Transverse colon (tissue), 4 donors: ENCODE results near the gene FBXO8. TPM values are rescaled to one million over a fixed set of nuclear protein-coding genes. Genes with fewer than 3 reads are reported as not detected.

Experiments used
- DNase-seq: peaks from one replicate; pipeline ENCODE4 v3.0.0-alpha.2; 2019
- H3K27ac ChIP-seq, 4 donors: fragments of 200-600 bp; sonication (generic); 2 replicates each; pipeline ENCODE4 v1.5.1; 2016 to 2018; ENCODE audit warnings: inconsistent platforms in 4 of 4
- H3K27me3 ChIP-seq: fragments of 200-600 bp; sonication (generic); 2 replicates; pipeline ENCODE4 v1.5.1; 2017; ENCODE audit warnings: inconsistent platforms
- H3K36me3 ChIP-seq, 4 donors: fragments of 200-600 bp; sonication (generic); 2 replicates each; pipeline ENCODE4 v1.5.1; 2017 to 2019; ENCODE audit warnings: inconsistent platforms in 4 of 4
- H3K4me1 ChIP-seq, 4 donors: fragments of 200-600 bp; sonication (generic); 2 replicates each; pipeline ENCODE4 v1.5.1; 2017 to 2020; ENCODE audit warnings: inconsistent platforms in 4 of 4
- H3K4me3 ChIP-seq, 4 donors: fragments of 200-600 bp; sonication (generic); 1 replicate in 1 of 4; 2 replicates in 3 of 4; pipeline versions ENCODE4 v1.5.1 to v1.6.1; 2017 to 2019; ENCODE audit warnings: inconsistent platforms in 4 of 4
- H3K9me3 ChIP-seq, 2 donors: fragments of 200-600 bp; sonication (generic); 2 replicates each; pipeline ENCODE4 v1.5.1; 2017 to 2019; ENCODE audit warnings: inconsistent platforms in 2 of 2
- CTCF ChIP-seq, 5 experiments: fragments of 200-600 bp in 3 of 5; fragments of 450-650 bp in 2 of 5; sonication (generic) in 3 of 5; IDR thresholded peaks; 1 replicate in 2 of 5; 2 replicates in 3 of 5; pipeline ENCODE4 v1.5.1; 2016 to 2017; ENCODE audit warnings: antibody characterized with exemption in 5 of 5, inconsistent platforms in 3 of 5, mild to moderate bottlenecking in 2 of 5, moderate library complexity in 1 of 5
- EP300 ChIP-seq: sonication (generic); formaldehyde crosslinking; IDR thresholded peaks from one replicate; pipeline ENCODE4 v1.6.1; 2017; ENCODE audit warnings: antibody characterized with exemption, low read depth
- POLR2A ChIP-seq: fragments of 450-650 bp; IDR thresholded peaks from one replicate; pipeline ENCODE4 v1.6.1; 2016; ENCODE audit warnings: antibody characterized with exemption, mild to moderate bottlenecking, moderate library complexity
- POLR2AphosphoS5 ChIP-seq, 3 donors: sonication (generic); formaldehyde crosslinking; IDR thresholded peaks; one replicate each; pipeline ENCODE4 v1.6.1; 2016; ENCODE audit warnings: antibody characterized with exemption in 3 of 3
- WGBS, 2 donors: methylation state at CpG; one replicate each; pipeline ENCODE4 v1.1.5; 2018; ENCODE audit warnings: low coverage in 1 of 2; 5-methylcytosine and 5-hydroxymethylcytosine counted together
- in situ Hi-C, 4 donors: fragments of 200-750 bp; cut with MboI; loops; one replicate each; pipeline versions ENCODE4 v1.15.0 to v1.15.1; 2017; ENCODE audit warnings: low sequenced_read_pairs in 3 of 4, low pct_ligation_motif_present in 1 of 4, low pct_unique_long_range_greater_than_20kb in 1 of 4
- intact Hi-C: fragments of 100-400 bp; cut with DNase I; formaldehyde crosslinking; loops from one replicate; pipeline ENCODE4 v1.15.1; 2023; ENCODE audit warnings: low total_unique reads
- total RNA-seq, 4 donors: library from RNA; depleted of rRNA; stranded (reverse); fragments of >200 nt; gene quantifications; one replicate each; pipeline ENCODE4 v1.1.0, GENCODE V29; 2016

The FBXO8 gene
- total RNA-seq, 4 donors from 2014 or later: 30.1 to 45.3 (median 37.1) TPM

GRCh38 chr4:174210354-174210753, 73.1 kb downstream of the FBXO8 start:
- in situ Hi-C loops: loop anchor here in 1 of 4 donors (25.0 kb wide), 1 partner anchor 102 kb away; no protein-coding TSS in a partner anchor
- 69 to 73% methylated on average over 2 of the region's 2 CpGs for WGBS, 2 donors
- Histone ChIP-seq H3K36me3 (no peaks in the 10 kb centered on the region), H3K27me3 (peaks cover 88% of the 10 kb centered on the region), H3K9me3 (no peaks in the 10 kb centered on the region), H3K4me3 (no peak overlapping the region), H3K4me1 (peaks cover 0 to 13% (median 8%) of the 10 kb centered on the region in 4 donors), H3K27ac (no peak overlapping the region)
- DNase-seq: no peak
- no peak for TF ChIP-seq POLR2A
- no peak for TF ChIP-seq CTCF (IDR thresholded peaks at IDR 0.05)
- TF ChIP-seq EP300: no peak
- no peak for TF ChIP-seq POLR2AphosphoS5 (IDR thresholded peaks at IDR 0.05)
- intact Hi-C loops: no loop called here

DNA sequence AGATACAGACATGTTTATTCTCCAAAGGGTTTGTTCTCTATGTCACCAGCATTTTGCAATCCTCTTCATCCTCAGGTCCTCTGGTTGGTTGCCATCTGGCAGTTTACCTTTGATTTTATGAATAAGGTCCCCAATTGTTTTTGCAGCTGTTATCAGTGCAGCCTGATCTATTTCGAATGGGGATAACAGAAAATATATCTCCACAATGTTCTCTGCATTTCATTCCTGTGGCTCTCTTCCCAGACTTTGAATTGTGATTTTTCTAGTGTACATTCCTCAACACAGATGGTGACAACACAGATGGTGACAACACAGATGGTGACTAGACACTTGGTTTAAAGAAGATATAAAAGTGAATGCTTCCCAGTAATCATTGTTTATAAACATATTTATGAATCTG, 74.1 kb downstream of the FBXO8 start:
- TF ChIP-seq EP300: no peak
- TF ChIP-seq POLR2AphosphoS5 (IDR thresholded peaks at IDR 0.05): no peak
- TF ChIP-seq POLR2A: no peak
- TF ChIP-seq CTCF (IDR thresholded peaks at IDR 0.05): no peak
- no peak overlapping the region for H3K4me3 ChIP-seq
- 0 to 14% methylated on average over 1 of the region's 1 CpG for WGBS, 2 donors
- intact Hi-C loops (no loop called here), in situ Hi-C loops (loop anchor here in 1 of 4 donors (25.0 kb wide), 1 partner anchor 103 kb away; no protein-coding TSS in a partner anchor)
- peaks cover 0 to 7% (median 4%) of the 10 kb centered on the region in 4 donors for H3K4me1 ChIP-seq
- no peaks in the 10 kb centered on the region for H3K36me3 ChIP-seq
- peaks cover 78% of the 10 kb centered on the region for H3K27me3 ChIP-seq
- no peaks in the 10 kb centered on the region for H3K9me3 ChIP-seq
- no peak for DNase-seq
- no peak overlapping the region for H3K27ac ChIP-seq

DNA sequence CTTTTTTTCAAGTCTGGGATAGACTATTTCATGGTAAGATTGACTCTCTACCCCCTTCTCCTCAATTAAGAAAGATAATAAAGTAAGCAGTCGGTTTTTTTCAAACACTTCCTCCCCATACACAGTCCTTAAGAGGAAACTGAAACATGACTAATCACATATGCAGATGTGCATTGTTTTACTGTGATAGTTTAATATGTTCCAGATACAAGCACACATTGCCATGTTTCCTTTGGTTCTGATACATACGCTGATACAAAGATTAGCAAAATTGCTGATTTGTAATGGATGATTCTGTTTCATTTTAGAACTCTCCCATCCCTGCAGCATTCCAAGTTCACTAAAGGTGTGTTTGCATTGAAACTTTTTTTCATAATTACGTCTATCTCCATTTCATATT, 76.1 kb downstream of the FBXO8 start:
- H3K9me3 ChIP-seq: no peaks in the 10 kb centered on the region
- H3K4me1 ChIP-seq: no peaks in the 10 kb centered on the region
- intact Hi-C loops (no loop called here), in situ Hi-C loops (loop anchor here in 1 of 4 donors (25.0 kb wide), 1 partner anchor 105 kb away; no protein-coding TSS in a partner anchor)
- H3K4me3 ChIP-seq: no peak overlapping the region
- TF ChIP-seq POLR2AphosphoS5 (IDR thresholded peaks at IDR 0.05): no peak
- no peaks in the 10 kb centered on the region for H3K36me3 ChIP-seq
- 41 to 44% methylated on average over 3 of the region's 3 CpGs for WGBS, 2 donors
- no peak overlapping the region for H3K27ac ChIP-seq
- DNase-seq: no peak
- H3K27me3 ChIP-seq: peaks cover 58% of the 10 kb centered on the region

DNA sequence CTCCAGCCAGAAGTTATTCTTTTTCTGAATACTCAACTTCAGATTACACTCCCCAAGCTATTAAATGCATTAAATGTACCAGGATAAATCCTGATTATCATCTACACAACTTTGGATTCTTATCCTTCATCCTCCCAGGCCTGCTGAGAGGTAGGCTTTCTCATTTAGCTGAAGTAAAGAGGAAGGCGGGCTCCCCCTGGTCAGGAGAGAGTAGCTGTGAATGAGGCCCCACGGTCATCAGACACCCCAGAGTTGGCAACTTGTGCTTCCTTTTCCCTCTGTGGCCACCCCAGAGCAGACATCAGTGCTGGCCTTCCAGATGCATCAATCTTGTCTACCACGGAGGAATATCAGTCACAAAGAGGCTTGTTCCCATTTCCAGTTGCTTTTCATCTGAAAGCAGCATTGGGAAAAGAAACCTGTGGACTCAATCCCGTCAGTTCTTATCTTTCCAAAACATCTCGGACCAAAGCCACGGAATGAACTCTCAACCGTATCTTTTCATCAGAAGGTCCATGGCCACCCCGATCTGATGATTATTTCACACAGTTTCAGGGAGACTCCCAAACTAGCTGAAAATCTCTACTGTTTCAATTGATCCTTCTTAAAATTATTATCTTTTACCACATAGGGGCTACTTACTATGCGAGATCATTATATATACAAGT, 79.2 kb downstream of the FBXO8 start:
- TF ChIP-seq CTCF (IDR thresholded peaks at IDR 0.05) (no peak), POLR2AphosphoS5 (IDR thresholded peaks at IDR 0.05) (no peak), POLR2A (no peak), EP300 (no peak)
- H3K9me3 ChIP-seq: no peaks in the 10 kb centered on the region
- no peak for DNase-seq
- intact Hi-C loops: no loop called here
- no peaks in the 10 kb centered on the region for H3K36me3 ChIP-seq
- no peak overlapping the region for H3K4me3 ChIP-seq
- H3K27ac ChIP-seq: no peak overlapping the region
- in situ Hi-C loops: loop anchor here in 1 of 4 donors (25.0 kb wide), 1 partner anchor 108 kb away; no protein-coding TSS in a partner anchor
- 76 to 84% methylated on average over 3 to 9 of the region's 9 CpGs for WGBS, 2 donors
- H3K27me3 ChIP-seq: peaks cover 36% of the 10 kb centered on the region
- no peaks in the 10 kb centered on the region for H3K4me1 ChIP-seq
